DMS114 treated with DMSO at 0.1 percent for 48 hours (cell line): Measurements from ENCODE around the gene GIMAP4.
"Not testable (repeated sequence)": the region's sequence is repeated elsewhere in the genome, so short reads cannot be mapped to it uniquely, and the experiment has no call there.

ENCODE experiments used
- DNase-seq: peaks from one replicate; lab custom pipeline; 2025; ENCODE audit not compliant: unreplicated experiment; lab: John Stamatoyannopoulos, UW

Gene GIMAP4

GRCh38 chr7:150579979-150580637 is 12.9 kb downstream of the GIMAP4 start:
- DNase-seq, result not testable (repeated sequence)

GRCh38 chr7:150580638-150581394 is 13.6 kb downstream of the GIMAP4 start:
- no peak for DNase-seq

GRCh38 chr7:150585199-150585598 is 18.0 kb downstream of the GIMAP4 start:
- no peak for DNase-seq

- no peak for DNase-seq
Measured at GRCh38 chr7:150586068-150586784, 19.0 kb downstream of the GIMAP4 start.

- DNase-seq, result no peak
Measured at GRCh38 chr7:150586785-150587152, 19.6 kb downstream of the GIMAP4 start.

GRCh38 chr7:150587551-150587950 is 20.4 kb downstream of the GIMAP4 start:
- no peak for DNase-seq

- no peak for DNase-seq
Measured at GRCh38 chr7:150594805-150595204, 27.6 kb downstream of the GIMAP4 start.

GRCh38 chr7:150595361-150595760 is 28.2 kb downstream of the GIMAP4 start:
- DNase-seq, result no peak

GRCh38 chr7:150603600-150603999 is 36.4 kb downstream of the GIMAP4 start:
- DNase-seq, result not testable (repeated sequence)

GRCh38 chr7:150610233-150610632 is 43.0 kb downstream of the GIMAP4 start:
- no peak for DNase-seq

- no peak for DNase-seq
Measured at GRCh38 chr7:150612925-150613324, 45.7 kb downstream of the GIMAP4 start.

GRCh38 chr7:150613880-150614279 is 46.7 kb downstream of the GIMAP4 start:
- no peak for DNase-seq

GRCh38 chr7:150614426-150614825 is 47.2 kb downstream of the GIMAP4 start:
- DNase-seq, result not testable (repeated sequence)

GRCh38 chr7:150615221-150615755 is 48.1 kb downstream of the GIMAP4 start:
- not testable (repeated sequence) for DNase-seq

- no peak for DNase-seq
Measured at GRCh38 chr7:150620061-150620460, 52.9 kb downstream of the GIMAP4 start.

GRCh38 chr7:150620617-150621371 is 53.6 kb downstream of the GIMAP4 start:
- no peak for DNase-seq

GRCh38 chr7:150621376-150621775 is 54.2 kb downstream of the GIMAP4 start:
- DNase-seq, result no peak
